Gastrocnemius medialis (tissue), 4 donors: ENCODE results near the gene FBXW4.

Experiments
- CTCF ChIP-seq, 5 experiments: fragments of 450-650 bp in 3 of 5; fragments of 200-600 bp in 2 of 5; sonication (generic) in 2 of 5; IDR thresholded peaks in 4 of 5; conservative IDR thresholded peaks in 1 of 5; 1 replicate in 4 of 5; 2 replicates in 1 of 5; pipeline ENCODE4 v1.5.1; 2016 to 2019; ENCODE audit warnings: antibody characterized with exemption in 5 of 5, mild to moderate bottlenecking in 3 of 5, moderate library complexity in 3 of 5
- POLR2A ChIP-seq, 2 donors: fragments of 450-650 bp; IDR thresholded peaks; one replicate each; pipeline ENCODE4 v1.6.1; 2017; ENCODE audit warnings: antibody characterized with exemption in 2 of 2, mild to moderate bottlenecking in 2 of 2, moderate library complexity in 2 of 2

DNA sequence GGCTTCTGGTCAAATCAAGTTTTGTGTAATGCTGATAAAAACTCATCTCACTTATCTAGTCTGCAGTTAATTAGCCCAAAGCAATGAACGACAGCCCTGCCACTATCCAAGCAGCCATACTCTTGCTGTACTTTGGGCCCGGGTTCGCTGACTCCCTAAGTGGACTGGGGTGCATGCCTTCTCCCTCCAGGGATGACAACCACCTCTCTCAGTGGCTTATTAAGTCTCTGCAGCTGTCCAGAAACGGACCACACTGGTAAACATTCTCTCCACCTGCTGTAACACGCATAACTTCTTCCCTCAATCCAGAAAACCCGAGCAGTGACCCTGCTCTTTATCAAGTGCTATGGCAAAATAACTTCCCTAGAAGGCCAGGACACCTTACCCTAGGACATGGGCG, 3.9 kb downstream of the FBXW4 start:
- no peak for TF ChIP-seq POLR2A (IDR thresholded peaks at IDR 0.05)
- TF ChIP-seq CTCF (IDR thresholded peaks at IDR 0.05 in 4 of 5, conservative IDR thresholded peaks at IDR 0.05 in 1 of 5) = no peak
